Mesenchymal stem cell (in vitro differentiated cells and primary cell): ENCODE data around the gene TTYH3.

Experiments
- DNase-seq: peaks from one replicate; pipeline ENCODE4 v3.0.0-alpha.2; 2013
- H2AFZ ChIP-seq: one replicate; pipeline ENCODE4 v1.6.1; 2013; ENCODE audit warnings: low read depth, mild to moderate bottlenecking, control low read depth, inconsistent platforms, low read length, moderate library complexity
- H2AK5ac ChIP-seq: 2 replicates; pipeline ENCODE4 v1.6.1; 2013; ENCODE audit warnings: low read length, moderate library complexity, mild to moderate bottlenecking, inconsistent platforms; ENCODE audit not compliant: severe bottlenecking
- H2BK120ac ChIP-seq: one replicate; pipeline ENCODE4 v1.6.1; 2013; ENCODE audit warnings: low read depth, mild to moderate bottlenecking, inconsistent platforms, low read length, moderate library complexity
- H2BK12ac ChIP-seq, 2 experiments: one replicate each; pipeline ENCODE4 v1.6.1; 2013; ENCODE audit warnings: inconsistent platforms in 2 of 2, low read length in 2 of 2, mild to moderate bottlenecking in 2 of 2, moderate library complexity in 2 of 2, control low read depth in 1 of 2
- H2BK15ac ChIP-seq: one replicate; pipeline ENCODE4 v1.6.1; 2013; ENCODE audit warnings: mild to moderate bottlenecking, low read depth, inconsistent platforms; ENCODE audit not compliant: poor library complexity, severe bottlenecking
- H2BK5ac ChIP-seq: 2 replicates; pipeline ENCODE4 v1.6.1; 2013; ENCODE audit warnings: low read depth, mild to moderate bottlenecking, low read length, control low read depth, inconsistent platforms; ENCODE audit not compliant: poor library complexity, severe bottlenecking
- H3K14ac ChIP-seq, 2 experiments: one replicate each; pipeline ENCODE4 v1.6.1; 2013; ENCODE audit warnings: inconsistent platforms in 2 of 2, low read length in 2 of 2, control low read depth in 1 of 2, mild to moderate bottlenecking in 1 of 2, moderate library complexity in 1 of 2
- H3K18ac ChIP-seq, 2 experiments: one replicate each; pipeline ENCODE4 v1.6.1; 2013; ENCODE audit warnings: inconsistent platforms in 2 of 2, low read length in 2 of 2, control low read depth in 1 of 2, low read depth in 1 of 2, mild to moderate bottlenecking in 1 of 2
- H3K23ac ChIP-seq, 2 experiments: one replicate each; pipeline ENCODE4 v1.6.1; 2013; ENCODE audit warnings: inconsistent platforms in 2 of 2, low read length in 2 of 2, mild to moderate bottlenecking in 2 of 2, moderate library complexity in 2 of 2, control low read depth in 1 of 2
- H3K27ac ChIP-seq: 2 replicates; pipeline ENCODE4 v1.5.1; 2013; ENCODE audit warnings: mild to moderate bottlenecking, moderate library complexity, low read length, control low read depth, inconsistent platforms; ENCODE audit not compliant: poor library complexity, severe bottlenecking
- H3K27me3 ChIP-seq, 2 experiments: 2 replicates each; pipeline versions ENCODE4 v1.6.1 to v1.7.0; 2013; ENCODE audit warnings: low read length in 2 of 2, mild to moderate bottlenecking in 2 of 2, moderate library complexity in 2 of 2, control low read depth in 1 of 2, inconsistent platforms in 1 of 2; ENCODE audit not compliant: control insufficient read depth in 1 of 2, insufficient read depth in 1 of 2
- H3K36me3 ChIP-seq, 2 experiments: 2 replicates each; pipeline versions ENCODE4 v1.6.1 to v1.7.0; 2013; ENCODE audit warnings: low read length in 2 of 2, control low read depth in 1 of 2, inconsistent platforms in 1 of 2, low read depth in 1 of 2, mild to moderate bottlenecking in 1 of 2; ENCODE audit not compliant: insufficient read depth in 2 of 2, control insufficient read depth in 1 of 2
- H3K4ac ChIP-seq, 2 experiments: one replicate each; pipeline ENCODE4 v1.6.1; 2013; ENCODE audit warnings: inconsistent platforms in 2 of 2, low read length in 2 of 2, mild to moderate bottlenecking in 2 of 2, moderate library complexity in 2 of 2, control low read depth in 1 of 2, low read depth in 1 of 2
- H3K4me1 ChIP-seq: 2 replicates; pipeline ENCODE4 v1.6.1; 2013; ENCODE audit warnings: low read depth, low read length, control low read depth; ENCODE audit not compliant: control insufficient read depth, insufficient read depth
- H3K4me2 ChIP-seq: 2 replicates; pipeline ENCODE4 v1.6.1; 2013; ENCODE audit warnings: low read length, mild to moderate bottlenecking, inconsistent platforms; ENCODE audit not compliant: poor library complexity, severe bottlenecking
- H3K4me3 ChIP-seq, 2 experiments: 2 replicates each; pipeline versions ENCODE4 v1.5.1 to v1.7.0; 2013; ENCODE audit warnings: low read length in 2 of 2, mild to moderate bottlenecking in 2 of 2, control low read depth in 1 of 2, low read depth in 1 of 2; ENCODE audit not compliant: insufficient read depth in 1 of 2
- H3K79me1 ChIP-seq: replicated peaks from 2 replicates; pipeline ENCODE4 v1.6.1; 2013; ENCODE audit warnings: mild to moderate bottlenecking, control low read depth, low read length, inconsistent platforms; ENCODE audit not compliant: poor library complexity, severe bottlenecking
- H3K9ac ChIP-seq: 2 replicates; pipeline ENCODE4 v1.7.0; 2013; ENCODE audit warnings: mild to moderate bottlenecking, low read length, moderate library complexity
- H3K9me3 ChIP-seq: 2 replicates; pipeline ENCODE4 v1.7.0; 2013; ENCODE audit warnings: mild to moderate bottlenecking, low read length; ENCODE audit not compliant: control insufficient read depth
- H4K8ac ChIP-seq: one replicate; pipeline ENCODE4 v1.6.1; 2013; ENCODE audit warnings: inconsistent platforms, mild to moderate bottlenecking, low read length, moderate library complexity
- H4K91ac ChIP-seq: one replicate; pipeline ENCODE4 v1.6.1; 2013; ENCODE audit warnings: mild to moderate bottlenecking, low read length, inconsistent platforms
- WGBS: methylation state at CpG from one replicate; pipeline ENCODE4 v1.1.7; 2013; ENCODE audit warnings: mixed read lengths; 5-methylcytosine and 5-hydroxymethylcytosine counted together

The TTYH3 gene

DNA sequence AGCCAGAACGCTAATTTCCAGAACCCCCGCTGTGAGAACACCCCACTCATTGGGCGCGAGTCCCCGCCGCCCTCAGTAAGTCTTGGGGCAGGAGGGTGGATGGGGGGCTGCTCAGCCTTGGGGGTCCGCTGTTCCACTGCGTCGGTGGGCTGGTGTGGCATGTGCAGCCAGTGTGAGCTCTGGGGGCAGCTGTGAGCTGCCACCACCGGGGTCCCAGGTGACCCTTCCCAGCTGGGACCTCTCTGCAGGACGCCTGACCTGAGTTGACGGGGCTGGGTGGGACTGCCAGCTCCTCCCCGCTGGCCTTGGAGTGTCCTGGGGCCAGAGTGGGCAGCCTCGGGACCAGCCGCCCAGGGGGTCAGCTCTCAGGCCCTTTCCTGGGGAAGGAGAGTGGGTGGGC lies 27.2 kb downstream of the TTYH3 start:
- no peak overlapping the region for H4K91ac ChIP-seq
- H3K9ac ChIP-seq, result no peak overlapping the region
- H3K4me1 ChIP-seq, result peaks cover 29% of the 10 kb centered on the region
- no peak overlapping the region for H3K14ac ChIP-seq
- peaks cover 48% of the 10 kb centered on the region for H3K79me1 ChIP-seq
- H2BK120ac ChIP-seq, result no peak overlapping the region
- H3K18ac ChIP-seq, result no peak overlapping the region
- H4K8ac ChIP-seq, result no peak overlapping the region
- no peak overlapping the region for H3K4ac ChIP-seq
- H3K23ac ChIP-seq, result no peak overlapping the region
- no peak overlapping the region for H2BK5ac ChIP-seq
- H3K36me3 ChIP-seq, result peaks cover 39 to 100% of the 10 kb centered on the region in 2 experiments
- no peaks in the 10 kb centered on the region for H3K27me3 ChIP-seq
- no peak overlapping the region for H3K4me2 ChIP-seq
- WGBS, result 97% methylated on average over 13 of the region's 15 CpGs
- H3K27ac ChIP-seq, result no peak overlapping the region
- H2AFZ ChIP-seq, result no peak overlapping the region
- no peak overlapping the region for H2AK5ac ChIP-seq
- no peak overlapping the region for H2BK15ac ChIP-seq
- no peaks in the 10 kb centered on the region for H3K9me3 ChIP-seq
- no peak overlapping the region for H3K4me3 ChIP-seq
- H2BK12ac ChIP-seq, result no peak overlapping the region
- no peak for DNase-seq

DNA sequence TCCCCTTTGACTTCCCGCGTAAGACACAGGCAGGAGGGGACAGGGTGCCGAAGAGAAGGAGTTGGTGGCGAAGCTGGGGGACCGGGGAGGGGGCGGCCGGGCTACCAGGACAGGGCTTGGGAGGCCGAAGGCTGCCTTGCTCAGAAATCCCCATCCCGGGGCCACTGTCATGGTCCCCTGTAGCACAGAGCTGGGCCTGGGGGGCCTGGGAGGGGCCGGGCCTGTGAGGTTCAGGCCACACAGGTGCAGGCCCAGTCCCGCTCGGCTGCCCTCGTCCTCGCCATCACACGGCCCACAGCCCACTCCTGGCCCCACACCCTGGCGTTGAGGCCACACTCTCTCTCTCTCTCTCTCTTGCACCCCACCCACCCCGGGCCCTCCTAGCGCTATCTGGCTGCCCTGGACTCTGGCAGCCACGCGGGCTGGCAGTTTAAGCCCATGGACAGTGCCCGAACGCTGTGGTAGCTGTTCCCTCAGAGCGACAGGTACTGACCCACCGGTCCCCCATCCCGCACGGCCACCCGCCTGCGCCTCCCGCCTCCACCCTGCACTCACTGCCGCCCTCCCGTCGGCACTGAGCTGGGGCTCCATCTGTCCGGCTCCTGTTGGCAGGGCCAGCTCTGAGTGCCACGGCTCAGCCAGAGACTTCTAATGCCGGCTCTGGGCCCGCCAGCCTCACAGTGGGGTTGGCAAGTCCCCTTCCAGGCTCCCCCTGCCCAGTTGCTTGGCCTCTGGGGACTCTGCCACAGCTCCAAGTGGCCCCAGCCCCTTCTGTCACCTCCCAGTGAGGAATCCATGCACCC lies 28.0 kb downstream of the TTYH3 start:
- no peak overlapping the region for H3K27ac ChIP-seq
- H3K79me1 ChIP-seq, result peaks cover 49% of the 10 kb centered on the region
- 94% methylated on average over 36 of the region's 36 CpGs for WGBS
- no peaks in the 10 kb centered on the region for H3K9me3 ChIP-seq
- H3K4me3 ChIP-seq, result no peak overlapping the region
- no peak overlapping the region for H2BK15ac ChIP-seq
- no peak overlapping the region for H4K91ac ChIP-seq
- no peak overlapping the region for H2BK5ac ChIP-seq
- H3K4ac ChIP-seq, result no peak overlapping the region
- no peak overlapping the region for H3K18ac ChIP-seq
- H3K4me1 ChIP-seq, result peaks cover 32% of the 10 kb centered on the region
- H3K23ac ChIP-seq, result no peak overlapping the region
- no peak overlapping the region for H2AK5ac ChIP-seq
- no peak for DNase-seq
- no peak overlapping the region for H3K14ac ChIP-seq
- no peak overlapping the region for H4K8ac ChIP-seq
- H3K36me3 ChIP-seq, result peaks cover 37 to 95% of the 10 kb centered on the region in 2 experiments
- H2BK120ac ChIP-seq, result no peak overlapping the region
- H2BK12ac ChIP-seq, result no peak overlapping the region
- no peak overlapping the region for H3K4me2 ChIP-seq
- no peaks in the 10 kb centered on the region for H3K27me3 ChIP-seq
- no peak overlapping the region for H2AFZ ChIP-seq
- no peak overlapping the region for H3K9ac ChIP-seq

- H2BK5ac ChIP-seq, result no peak overlapping the region
- no peak overlapping the region for H2AK5ac ChIP-seq
- peaks cover 45% of the 10 kb centered on the region for H3K79me1 ChIP-seq
- no peak overlapping the region for H3K18ac ChIP-seq
- H3K9ac ChIP-seq, result no peak overlapping the region
- no peak overlapping the region for H2BK12ac ChIP-seq
- H3K23ac ChIP-seq, result no peak overlapping the region
- no peak overlapping the region for H2AFZ ChIP-seq
- H3K27ac ChIP-seq, result no peak overlapping the region
- H3K4me3 ChIP-seq, result no peak overlapping the region
- H3K14ac ChIP-seq, result no peak overlapping the region
- H2BK120ac ChIP-seq, result no peak overlapping the region
- peaks cover 31 to 91% of the 10 kb centered on the region in 2 experiments for H3K36me3 ChIP-seq
- H4K8ac ChIP-seq, result no peak overlapping the region
- no peak overlapping the region for H3K4ac ChIP-seq
- no peak overlapping the region for H3K4me2 ChIP-seq
- 85% methylated on average over 33 of the region's 36 CpGs for WGBS
- H4K91ac ChIP-seq, result no peak overlapping the region
- no peak overlapping the region for H2BK15ac ChIP-seq
- DNase-seq, result no peak
- no peaks in the 10 kb centered on the region for H3K9me3 ChIP-seq
- peaks cover 0 to 3% of the 10 kb centered on the region in 2 experiments for H3K27me3 ChIP-seq
- H3K4me1 ChIP-seq, result peaks cover 33% of the 10 kb centered on the region
Observed at GRCh38 chr7:2660359-2661095, 28.7 kb downstream of the TTYH3 start.

DNA sequence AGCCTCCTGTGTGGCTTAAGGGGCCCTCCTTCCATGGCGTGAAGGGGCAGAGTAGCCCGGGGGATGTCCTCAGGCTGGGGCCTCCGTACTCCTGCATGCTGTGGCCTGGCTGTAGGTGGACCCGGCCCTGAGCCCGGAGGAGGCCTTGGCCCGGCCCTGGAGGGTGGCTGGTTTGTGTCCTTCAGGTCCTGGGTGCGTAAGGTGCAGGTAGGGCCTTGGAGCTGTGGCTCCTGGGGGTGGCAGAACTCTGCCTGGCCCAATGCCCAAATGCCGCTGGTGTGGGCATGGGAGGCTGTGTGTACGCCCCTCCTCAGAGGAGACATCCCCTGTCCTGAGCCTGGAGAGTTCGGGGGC lies 29.3 kb downstream of the TTYH3 start:
- no peak overlapping the region for H4K91ac ChIP-seq
- H3K79me1 ChIP-seq, result peaks cover 40% of the 10 kb centered on the region
- H2BK120ac ChIP-seq, result no peak overlapping the region
- H3K23ac ChIP-seq, result no peak overlapping the region
- no peak overlapping the region for H3K14ac ChIP-seq
- H3K9me3 ChIP-seq, result no peaks in the 10 kb centered on the region
- no peak overlapping the region for H3K4me2 ChIP-seq
- no peak overlapping the region for H3K18ac ChIP-seq
- no peak overlapping the region for H3K27ac ChIP-seq
- H3K36me3 ChIP-seq, result peaks cover 25 to 89% of the 10 kb centered on the region in 2 experiments
- H2BK12ac ChIP-seq, result no peak overlapping the region
- H2BK5ac ChIP-seq, result no peak overlapping the region
- no peak overlapping the region for H4K8ac ChIP-seq
- H3K4ac ChIP-seq, result no peak overlapping the region
- peaks cover 0 to 7% of the 10 kb centered on the region in 2 experiments for H3K27me3 ChIP-seq
- H2AK5ac ChIP-seq, result no peak overlapping the region
- no peak overlapping the region for H2AFZ ChIP-seq
- H3K9ac ChIP-seq, result no peak overlapping the region
- no peak overlapping the region for H3K4me3 ChIP-seq
- 94% methylated on average over 9 of the region's 10 CpGs for WGBS
- peaks cover 37% of the 10 kb centered on the region for H3K4me1 ChIP-seq
- no peak for DNase-seq
- no peak overlapping the region for H2BK15ac ChIP-seq
